ENCODE results near the gene ZNF750. TPM values are rescaled to one million over a fixed set of nuclear protein-coding genes. Genes with fewer than 3 reads are reported as not detected.

The ZNF750 gene
- total and polyA plus RNA-seq, 2 donors (not counting 3 experiments of a cell fraction or from before 2014, with no cell fraction given): 0.15 to 0.80 TPM

DNA sequence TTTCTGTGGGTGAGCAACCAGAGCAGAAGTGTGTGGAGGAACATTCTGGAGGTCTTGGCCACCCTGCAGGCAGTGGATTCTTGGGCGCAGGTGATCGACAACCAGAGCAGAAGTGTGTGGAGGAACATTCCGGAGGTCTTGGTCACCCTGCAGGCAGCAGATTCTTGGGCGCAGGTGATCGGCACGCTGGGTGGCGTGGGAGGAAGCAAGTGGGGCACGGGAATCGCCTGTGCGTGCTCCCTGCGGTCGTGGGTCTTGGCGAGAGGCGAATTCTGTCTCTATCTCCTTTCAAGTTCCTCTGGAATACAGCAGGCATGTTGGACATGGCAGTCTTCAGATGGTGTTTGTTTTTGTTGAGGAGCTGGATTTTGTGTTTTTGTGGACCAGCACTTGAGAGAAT is 30.7 kb upstream of the ZNF750 start:
- Histone ChIP-seq H3K27ac (ENCODE audit: insufficient read depth, low read depth, low read length) (peak overlapping the region; percentile 34), H3K79me2 (ENCODE audit: control insufficient read depth, insufficient read depth, low read length) (peaks cover 26% of the 10 kb centered on the region), H3K27me3 (ENCODE audit: control insufficient read depth in 2 of 2, insufficient read depth in 2 of 2, low read length in 2 of 2) (no peaks in the 10 kb centered on the region), H3K9me1 (replicated peaks; ENCODE audit: control insufficient read depth, extremely low read depth, insufficient read depth, low read length) (no peaks in the 10 kb centered on the region), H3K9me3 (replicated peaks; ENCODE audit: control insufficient read depth, insufficient read depth, low read length) (no peaks in the 10 kb centered on the region), H3K4me1 (ENCODE audit: control insufficient read depth, extremely low read depth, insufficient read depth, low read length) (peaks cover 21% of the 10 kb centered on the region), H2AFZ (ENCODE audit: low read depth, low read length) (no peak overlapping the region), H3K36me3 (ENCODE audit: control insufficient read depth in 2 of 2, extremely low read depth in 1 of 2, insufficient read depth in 2 of 2, low read length in 2 of 2) (peaks cover 3 to 13% of the 10 kb centered on the region in 2 experiments), H4K20me1 (replicated peaks; ENCODE audit: control insufficient read depth, extremely low read depth, insufficient read depth, low read length) (no peaks in the 10 kb centered on the region), H3K4me2 (ENCODE audit: insufficient read depth, low read length) (no peak overlapping the region), H3K4me3 (replicated peaks in 1 of 3; ENCODE audit: insufficient read depth in 1 of 3, low read depth in 1 of 3, low read length in 3 of 3) (no peak overlapping the region), H3K9ac (replicated peaks; ENCODE audit: extremely low read depth, insufficient read depth, low read length) (no peak overlapping the region)
- ChIA-PET CTCF (interaction anchor here (1.4 to 1.6 kb wide), 2 partner anchors 14 to 26 kb away, joined by 4 read pairs; no protein-coding TSS in a partner anchor), POLR2A (no interaction called here)
- no peak for DNase-seq (ENCODE audit: low read depth, low spot score)
- no peak for FAIRE-seq
- no peak for TF ChIP-seq EZH2 (IDR thresholded peaks at IDR 0.05; ENCODE audit: borderline replicate concordance, low read depth, low read length, severe bottlenecking)
- no peak for TF ChIP-seq JUN (IDR thresholded peaks at IDR 0.05; ENCODE audit: borderline replicate concordance, insufficient read depth, insufficient read length, low read depth)
- TF ChIP-seq, protein P1, sequence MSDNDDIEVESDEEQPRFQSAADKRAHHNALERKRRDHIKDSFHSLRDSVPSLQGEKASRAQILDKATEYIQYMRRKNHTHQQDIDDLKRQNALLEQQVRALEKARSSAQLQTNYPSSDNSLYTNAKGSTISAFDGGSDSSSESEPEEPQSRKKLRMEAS (IDR thresholded peaks at IDR 0.05; ENCODE audit: insufficient read depth, insufficient read length): no peak
- TF ChIP-seq POLR2AphosphoS5 (IDR thresholded peaks at IDR 0.05; ENCODE audit: insufficient read depth, low read depth, low read length): no peak
- TF ChIP-seq POLR2A (IDR thresholded peaks at IDR 0.05; ENCODE audit: low read depth, low read length): no peak
- BruUV-seq (replicated peaks): no TSS peak
- dilution Hi-C loops (cut with MboI; ENCODE audit: extremely low pct_ligation_motif_present, low sequenced_read_pairs): no loop called here
- intact Hi-C loops (cut with micrococcal nuclease): no loop called here

- POLR2A ChIA-PET: no interaction called here
- Histone ChIP-seq H3K9ac (replicated peaks; ENCODE audit: extremely low read depth, insufficient read depth, low read length) (no peak overlapping the region), H3K27ac (ENCODE audit: insufficient read depth, low read depth, low read length) (no peak overlapping the region), H2AFZ (ENCODE audit: low read depth, low read length) (no peak overlapping the region), H3K79me2 (ENCODE audit: control insufficient read depth, insufficient read depth, low read length) (peaks cover 28% of the 10 kb centered on the region), H3K27me3 (ENCODE audit: control insufficient read depth in 2 of 2, insufficient read depth in 2 of 2, low read length in 2 of 2) (no peaks in the 10 kb centered on the region), H3K36me3 (ENCODE audit: control insufficient read depth in 2 of 2, extremely low read depth in 1 of 2, insufficient read depth in 2 of 2, low read length in 2 of 2) (peaks cover 3 to 13% of the 10 kb centered on the region in 2 experiments), H3K4me2 (ENCODE audit: insufficient read depth, low read length) (no peak overlapping the region), H4K20me1 (replicated peaks; ENCODE audit: control insufficient read depth, extremely low read depth, insufficient read depth, low read length) (no peaks in the 10 kb centered on the region), H3K4me3 (replicated peaks in 1 of 3; ENCODE audit: insufficient read depth in 1 of 3, low read depth in 1 of 3, low read length in 3 of 3) (no peak overlapping the region), H3K4me1 (ENCODE audit: control insufficient read depth, extremely low read depth, insufficient read depth, low read length) (peaks cover 19% of the 10 kb centered on the region), H3K9me3 (replicated peaks; ENCODE audit: control insufficient read depth, insufficient read depth, low read length) (no peaks in the 10 kb centered on the region), H3K9me1 (replicated peaks; ENCODE audit: control insufficient read depth, extremely low read depth, insufficient read depth, low read length) (no peaks in the 10 kb centered on the region)
- dilution Hi-C loops (cut with MboI; ENCODE audit: extremely low pct_ligation_motif_present, low sequenced_read_pairs) (no loop called here), intact Hi-C loops (cut with micrococcal nuclease) (no loop called here)
- TF ChIP-seq JUN (IDR thresholded peaks at IDR 0.05; ENCODE audit: borderline replicate concordance, insufficient read depth, insufficient read length, low read depth) (no peak), FOS (IDR thresholded peaks at IDR 0.05; ENCODE audit: borderline replicate concordance, insufficient read depth, low read length) (no peak), EZH2 (IDR thresholded peaks at IDR 0.05; ENCODE audit: borderline replicate concordance, low read depth, low read length, severe bottlenecking) (no peak), MYC (IDR thresholded peaks at IDR 0.05; ENCODE audit: low read depth, low read length) (no peak)
- TF ChIP-seq, protein P2, sequence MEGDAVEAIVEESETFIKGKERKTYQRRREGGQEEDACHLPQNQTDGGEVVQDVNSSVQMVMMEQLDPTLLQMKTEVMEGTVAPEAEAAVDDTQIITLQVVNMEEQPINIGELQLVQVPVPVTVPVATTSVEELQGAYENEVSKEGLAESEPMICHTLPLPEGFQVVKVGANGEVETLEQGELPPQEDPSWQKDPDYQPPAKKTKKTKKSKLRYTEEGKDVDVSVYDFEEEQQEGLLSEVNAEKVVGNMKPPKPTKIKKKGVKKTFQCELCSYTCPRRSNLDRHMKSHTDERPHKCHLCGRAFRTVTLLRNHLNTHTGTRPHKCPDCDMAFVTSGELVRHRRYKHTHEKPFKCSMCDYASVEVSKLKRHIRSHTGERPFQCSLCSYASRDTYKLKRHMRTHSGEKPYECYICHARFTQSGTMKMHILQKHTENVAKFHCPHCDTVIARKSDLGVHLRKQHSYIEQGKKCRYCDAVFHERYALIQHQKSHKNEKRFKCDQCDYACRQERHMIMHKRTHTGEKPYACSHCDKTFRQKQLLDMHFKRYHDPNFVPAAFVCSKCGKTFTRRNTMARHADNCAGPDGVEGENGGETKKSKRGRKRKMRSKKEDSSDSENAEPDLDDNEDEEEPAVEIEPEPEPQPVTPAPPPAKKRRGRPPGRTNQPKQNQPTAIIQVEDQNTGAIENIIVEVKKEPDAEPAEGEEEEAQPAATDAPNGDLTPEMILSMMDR (IDR thresholded peaks at IDR 0.05; ENCODE audit: extremely low read depth in 1 of 2, insufficient read depth in 1 of 2, low read depth in 1 of 2, low read length in 2 of 2): no peak
- CTCF ChIA-PET: interaction anchor here (1.0 to 1.6 kb wide), 4 partner anchors 10 to 88 kb away, joined by 3 to 4 read pairs (median 4); no protein-coding TSS in a partner anchor
- DNase-seq (ENCODE audit: low read depth, low spot score) (no peak), FAIRE-seq (no peak)
- BruUV-seq (replicated peaks): no TSS peak
These were observed 30.3 kb upstream of the ZNF750 start for GRCh38 chr17:82870091-82870491.
